ENCODE results near the gene APBA1.

APBA1 gene

GRCh38 chr9:69609156-69609555 is 63.0 kb downstream of the APBA1 start:
- Histone ChIP-seq H3K9me2 (replicated peaks; ENCODE audit: insufficient read depth, low read length) (no peaks in the 10 kb centered on the region), H3K4me2 (ENCODE audit: low read depth, low read length, poor library complexity, severe bottlenecking) (no peak overlapping the region)

GRCh38 chr9:69606089-69606488 is 66.1 kb downstream of the APBA1 start:
- H3K9ac ChIP-seq (ENCODE audit: low read length): no peak overlapping the region
- no peaks in the 10 kb centered on the region for H3K36me3 ChIP-seq (ENCODE audit: low read length)
- TF ChIP-seq EZH2phosphoT487 (conservative IDR thresholded peaks at IDR 0.05; ENCODE audit: low read length) (no peak), CTCF (IDR thresholded peaks at IDR 0.05; ENCODE audit: insufficient read depth, low read length, poor library complexity, severe bottlenecking) (no peak)
- no peaks in the 10 kb centered on the region for H3K9me2 ChIP-seq (replicated peaks; ENCODE audit: insufficient read depth, low read length)
- no peaks in the 10 kb centered on the region for H3K79me2 ChIP-seq (ENCODE audit: insufficient read depth, low read length)
- H2AFZ ChIP-seq (ENCODE audit: low read depth, low read length, severe bottlenecking): no peak overlapping the region
- H3K4me3 ChIP-seq (ENCODE audit: insufficient read depth, low read length, poor library complexity, severe bottlenecking): no peak overlapping the region
- no peaks in the 10 kb centered on the region for H4K20me1 ChIP-seq (ENCODE audit: low read depth, low read length)
- H3K9me3 ChIP-seq (ENCODE audit: insufficient read depth, low read length): no peaks in the 10 kb centered on the region
- H3K4me2 ChIP-seq (ENCODE audit: low read depth, low read length, poor library complexity, severe bottlenecking): no peak overlapping the region
- H3F3A ChIP-seq (ENCODE audit: insufficient read depth): no peaks in the 10 kb centered on the region
- no peak overlapping the region for H3K27ac ChIP-seq (ENCODE audit: low read depth, low read length)
- no peaks in the 10 kb centered on the region for H3K27me3 ChIP-seq (ENCODE audit: low read length)

More at GRCh38 chr9:69609156-69609555, 63.0 kb downstream of the APBA1 start:
- no peak overlapping the region for H3K27ac ChIP-seq (ENCODE audit: low read depth, low read length)
- H3K9me3 ChIP-seq (ENCODE audit: insufficient read depth, low read length): no peaks in the 10 kb centered on the region
- no peaks in the 10 kb centered on the region for H4K20me1 ChIP-seq (ENCODE audit: low read depth, low read length)
- no peak overlapping the region for H3K9ac ChIP-seq (ENCODE audit: low read length)
- no peaks in the 10 kb centered on the region for H3F3A ChIP-seq (ENCODE audit: insufficient read depth)
- H3K36me3 ChIP-seq (ENCODE audit: low read length): no peaks in the 10 kb centered on the region
- no peak overlapping the region for H3K4me3 ChIP-seq (ENCODE audit: insufficient read depth, low read length, poor library complexity, severe bottlenecking)
- no peaks in the 10 kb centered on the region for H3K79me2 ChIP-seq (ENCODE audit: insufficient read depth, low read length)
- H3K27me3 ChIP-seq (ENCODE audit: low read length): no peaks in the 10 kb centered on the region
- no peak for TF ChIP-seq CTCF (IDR thresholded peaks at IDR 0.05; ENCODE audit: insufficient read depth, low read length, poor library complexity, severe bottlenecking)
- no peak for TF ChIP-seq EZH2phosphoT487 (conservative IDR thresholded peaks at IDR 0.05; ENCODE audit: low read length)
- no peak overlapping the region for H2AFZ ChIP-seq (ENCODE audit: low read depth, low read length, severe bottlenecking)

- Histone ChIP-seq H3K9ac (ENCODE audit: low read length) (no peak overlapping the region), H3K36me3 (ENCODE audit: low read length) (no peaks in the 10 kb centered on the region), H3K9me2 (replicated peaks; ENCODE audit: insufficient read depth, low read length) (no peaks in the 10 kb centered on the region), H3K27me3 (ENCODE audit: low read length) (no peaks in the 10 kb centered on the region), H3K27ac (ENCODE audit: low read depth, low read length) (no peak overlapping the region), H3K4me3 (ENCODE audit: insufficient read depth, low read length, poor library complexity, severe bottlenecking) (no peak overlapping the region), H3K4me2 (ENCODE audit: low read depth, low read length, poor library complexity, severe bottlenecking) (no peak overlapping the region), H3K79me2 (ENCODE audit: insufficient read depth, low read length) (no peaks in the 10 kb centered on the region), H4K20me1 (ENCODE audit: low read depth, low read length) (no peaks in the 10 kb centered on the region), H3K9me3 (ENCODE audit: insufficient read depth, low read length) (no peaks in the 10 kb centered on the region), H3F3A (ENCODE audit: insufficient read depth) (no peaks in the 10 kb centered on the region), H2AFZ (ENCODE audit: low read depth, low read length, severe bottlenecking) (no peak overlapping the region)
- TF ChIP-seq CTCF (IDR thresholded peaks at IDR 0.05; ENCODE audit: insufficient read depth, low read length, poor library complexity, severe bottlenecking) (no peak), EZH2phosphoT487 (conservative IDR thresholded peaks at IDR 0.05; ENCODE audit: low read length) (no peak)
Measured at GRCh38 chr9:69605406-69605805, 66.8 kb downstream of the APBA1 start.

Data from SU-DHL-6 (cell line).